ENCODE measurements around the gene KRT13. TPM values are rescaled to one million over a fixed set of nuclear protein-coding genes. Genes with fewer than 3 reads are reported as not detected.
A peak's percentile ranks its signal among the peaks of the same experiment; 100 is the strongest.

The KRT13 gene
- total RNA-seq, 1 experiment from 2014 or later: 1.4 TPM

DNA sequence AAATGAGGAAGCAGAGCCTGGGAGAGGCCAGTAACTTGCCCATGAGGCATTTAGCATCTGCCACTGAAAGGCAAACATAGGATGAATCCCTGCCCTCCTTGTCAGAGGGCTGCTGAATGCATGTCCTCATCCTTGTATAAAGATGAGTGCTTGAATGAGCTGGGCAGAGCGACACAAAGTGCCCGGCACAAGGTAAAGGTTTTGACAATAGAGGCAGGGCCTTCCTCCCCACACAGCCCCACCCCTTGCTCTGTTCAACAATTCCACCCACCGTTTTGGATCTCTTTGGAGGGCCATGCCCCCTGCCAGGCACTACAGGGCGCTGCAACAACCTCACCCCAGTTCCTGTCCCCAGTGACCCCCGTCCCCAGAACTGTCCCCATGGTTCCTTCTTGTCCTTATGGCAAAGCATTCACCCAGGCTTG is 24.1 kb upstream of the KRT13 start:
- Histone ChIP-seq H4K20me1 (ENCODE audit: low read length) (peaks cover 17% of the 10 kb centered on the region), H3K4me2 (ENCODE audit: low read length) (peak overlapping the region; percentile 94), H3F3A (ENCODE audit: low read length, unreplicated experiment) (peaks cover 12% of the 10 kb centered on the region), H3K4me3 (ENCODE audit: low read length) (peak overlapping the region; percentile 90), H3K9me3 (ENCODE audit: low read length) (no peaks in the 10 kb centered on the region), H3K27me3 (ENCODE audit: low read length) (no peaks in the 10 kb centered on the region), H3K36me3 (ENCODE audit: low read depth, low read length) (peaks cover 20% of the 10 kb centered on the region), H3K4me1 (ENCODE audit: insufficient read depth, low read length) (peaks cover 35% of the 10 kb centered on the region), H3K9ac (ENCODE audit: low read length) (peak overlapping the region; percentile 97), H3K9me2 (replicated peaks; ENCODE audit: low read length) (no peaks in the 10 kb centered on the region), H3K79me2 (ENCODE audit: low read length) (peaks cover 48% of the 10 kb centered on the region), H2AFZ (ENCODE audit: low read length) (no peak overlapping the region), H3K27ac (ENCODE audit: low read length) (peak overlapping the region; percentile 97)
- no TSS peak for BruUV-seq (replicated peaks)
- no peak for DNase-seq
- intact Hi-C loops (cut with micrococcal nuclease): loop anchor here (10.0 kb wide), 1 partner anchor 125 kb away; no protein-coding TSS in a partner anchor
- TF ChIP-seq EZH2 (IDR thresholded peaks at IDR 0.05; ENCODE audit: low read length, unreplicated experiment) (no peak), EZH2phosphoT487 (IDR thresholded peaks at IDR 0.05; ENCODE audit: borderline replicate concordance, low read length) (no peak)
- TF ChIP-seq, protein P1, sequence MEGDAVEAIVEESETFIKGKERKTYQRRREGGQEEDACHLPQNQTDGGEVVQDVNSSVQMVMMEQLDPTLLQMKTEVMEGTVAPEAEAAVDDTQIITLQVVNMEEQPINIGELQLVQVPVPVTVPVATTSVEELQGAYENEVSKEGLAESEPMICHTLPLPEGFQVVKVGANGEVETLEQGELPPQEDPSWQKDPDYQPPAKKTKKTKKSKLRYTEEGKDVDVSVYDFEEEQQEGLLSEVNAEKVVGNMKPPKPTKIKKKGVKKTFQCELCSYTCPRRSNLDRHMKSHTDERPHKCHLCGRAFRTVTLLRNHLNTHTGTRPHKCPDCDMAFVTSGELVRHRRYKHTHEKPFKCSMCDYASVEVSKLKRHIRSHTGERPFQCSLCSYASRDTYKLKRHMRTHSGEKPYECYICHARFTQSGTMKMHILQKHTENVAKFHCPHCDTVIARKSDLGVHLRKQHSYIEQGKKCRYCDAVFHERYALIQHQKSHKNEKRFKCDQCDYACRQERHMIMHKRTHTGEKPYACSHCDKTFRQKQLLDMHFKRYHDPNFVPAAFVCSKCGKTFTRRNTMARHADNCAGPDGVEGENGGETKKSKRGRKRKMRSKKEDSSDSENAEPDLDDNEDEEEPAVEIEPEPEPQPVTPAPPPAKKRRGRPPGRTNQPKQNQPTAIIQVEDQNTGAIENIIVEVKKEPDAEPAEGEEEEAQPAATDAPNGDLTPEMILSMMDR (conservative IDR thresholded peaks at IDR 0.05; ENCODE audit: low read depth, low read length): no peak
- ChIA-PET CTCF (interaction anchor here (3.5 kb wide), 1 partner anchor 19 kb away, joined by 22 read pairs; no protein-coding TSS in a partner anchor), POLR2A (ENCODE audit: unreplicated experiment) (interaction anchor here (0.6 to 0.7 kb wide), 2 partner anchors 11 to 316 kb away, joined by 3 to 4 read pairs; no protein-coding TSS in a partner anchor)
- no peak for ATAC-seq

DNA sequence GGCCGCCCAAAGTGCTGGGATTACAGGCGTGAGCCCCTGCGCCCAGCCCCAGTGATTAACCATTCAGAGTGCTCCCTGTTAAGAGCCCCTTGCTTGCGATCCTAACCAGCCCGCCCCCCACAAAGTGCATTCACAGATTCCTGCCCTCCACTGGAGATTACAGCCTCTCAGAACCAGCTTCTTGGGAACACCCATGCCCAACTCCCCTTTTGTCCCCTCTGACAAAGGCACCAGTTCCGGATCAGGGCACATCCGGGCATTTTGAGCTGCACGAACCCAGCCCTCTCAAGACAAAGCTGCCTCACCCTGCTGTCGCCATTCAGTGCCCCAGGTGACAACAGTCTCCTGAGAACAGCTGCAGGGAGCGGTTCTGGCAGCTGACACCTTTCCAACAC is 23.5 kb upstream of the KRT13 start:
- Histone ChIP-seq H3K9me3 (ENCODE audit: low read length) (no peaks in the 10 kb centered on the region), H3K4me2 (ENCODE audit: low read length) (peak overlapping the region; percentile 94), H3F3A (ENCODE audit: low read length, unreplicated experiment) (peaks cover 12% of the 10 kb centered on the region), H3K36me3 (ENCODE audit: low read depth, low read length) (peaks cover 24% of the 10 kb centered on the region), H4K20me1 (ENCODE audit: low read length) (peaks cover 17% of the 10 kb centered on the region), H3K27me3 (ENCODE audit: low read length) (no peaks in the 10 kb centered on the region), H2AFZ (ENCODE audit: low read length) (no peak overlapping the region), H3K79me2 (ENCODE audit: low read length) (peaks cover 48% of the 10 kb centered on the region), H3K9me2 (replicated peaks; ENCODE audit: low read length) (no peaks in the 10 kb centered on the region), H3K27ac (ENCODE audit: low read length) (peak overlapping the region; percentile 97), H3K9ac (ENCODE audit: low read length) (peak overlapping the region; percentile 97), H3K4me1 (ENCODE audit: insufficient read depth, low read length) (peaks cover 40% of the 10 kb centered on the region), H3K4me3 (ENCODE audit: low read length) (peak overlapping the region; percentile 90)
- POLR2A ChIA-PET (ENCODE audit: unreplicated experiment): interaction anchor here (0.6 to 1.6 kb wide), 5 partner anchors 20 to 315 kb away, joined by 3 to 23 read pairs (median 4); no protein-coding TSS in a partner anchor
- intact Hi-C loops (cut with micrococcal nuclease): loop anchor here (10.0 kb wide), 1 partner anchor 124 kb away; no protein-coding TSS in a partner anchor
- no TSS peak for BruUV-seq (replicated peaks)
- no peak for DNase-seq
- ATAC-seq: no peak
- TF ChIP-seq EZH2phosphoT487 (IDR thresholded peaks at IDR 0.05; ENCODE audit: borderline replicate concordance, low read length) (no peak), EZH2 (IDR thresholded peaks at IDR 0.05; ENCODE audit: low read length, unreplicated experiment) (no peak)
- TF ChIP-seq, protein P1 (conservative IDR thresholded peaks at IDR 0.05; ENCODE audit: low read depth, low read length): no peak
- CTCF ChIA-PET: interaction anchor here (3.5 kb wide), 1 partner anchor 20 kb away, joined by 22 read pairs; no protein-coding TSS in a partner anchor

Measured in PC-3 (cell line).